Activated CD4-positive, alpha-beta T cell treated with anti-CD3 and anti-CD28 coated beads, Interleukin-2, amount 10 ng/mL, durations not matched to agents 24 days and 14 days (primary cell): Measurements from ENCODE around the gene TMED7. TPM values are rescaled to one million over a fixed set of nuclear protein-coding genes. Genes with fewer than 3 reads are reported as not detected.
A peak's percentile ranks its signal among the peaks of the same experiment; 100 is the strongest.

ENCODE experiments used
- DNase-seq: peaks from one replicate; pipeline ENCODE4 v3.0.0; 2022
- H3K27ac Mint-ChIP-seq: one replicate; pipeline ENCODE4 v1.8.0; 2022; ENCODE audit warnings: mild to moderate bottlenecking, mixed read lengths
- H3K27me3 Mint-ChIP-seq: one replicate; pipeline ENCODE4 v1.8.0; 2022; ENCODE audit warnings: mixed read lengths
- H3K36me3 Mint-ChIP-seq: one replicate; pipeline ENCODE4 v1.8.0; 2022; ENCODE audit warnings: low read depth, mild to moderate bottlenecking, mixed read lengths
- H3K4me1 Mint-ChIP-seq: one replicate; pipeline ENCODE4 v1.8.0; 2021; ENCODE audit warnings: mixed read lengths
- H3K4me3 Mint-ChIP-seq: one replicate; pipeline ENCODE4 v1.8.0; 2022; ENCODE audit warnings: mild to moderate bottlenecking, moderate library complexity, mixed read lengths
- H3K9me3 Mint-ChIP-seq: one replicate; pipeline ENCODE4 v1.8.0; 2021; ENCODE audit warnings: mixed read lengths
- intact Hi-C: fragments of 100-400 bp; cut with micrococcal nuclease; formaldehyde crosslinking; loops from one replicate; pipeline ENCODE4 v1.15.1; 2023
- total RNA-seq: library from RNA; stranded (reverse); gene quantifications from 2 replicates; pipeline ENCODE4 v1.2.3, GENCODE V29; 2022

TMED7 gene
- total RNA-seq, 1 donor from 2014 or later = 40.9 TPM

GRCh38 chr5:115616472-115616871 lies 9.4 kb downstream of the TMED7 start:
- DNase-seq = no peak
- H3K4me1 Mint-ChIP-seq = peaks cover 3% of the 10 kb centered on the region
- no peak overlapping the region for H3K4me3 Mint-ChIP-seq
- H3K27me3 Mint-ChIP-seq = no peaks in the 10 kb centered on the region
- peaks cover 57% of the 10 kb centered on the region for H3K36me3 Mint-ChIP-seq
- intact Hi-C loops = no loop called here
- H3K9me3 Mint-ChIP-seq = no peaks in the 10 kb centered on the region
- no peak overlapping the region for H3K27ac Mint-ChIP-seq

- intact Hi-C loops = no loop called here
- H3K4me3 Mint-ChIP-seq = no peak overlapping the region
- H3K36me3 Mint-ChIP-seq = peaks cover 38% of the 10 kb centered on the region
- H3K4me1 Mint-ChIP-seq = peaks cover 3% of the 10 kb centered on the region
- H3K9me3 Mint-ChIP-seq = no peaks in the 10 kb centered on the region
- no peak for DNase-seq
- no peak overlapping the region for H3K27ac Mint-ChIP-seq
- H3K27me3 Mint-ChIP-seq = no peaks in the 10 kb centered on the region
These were observed 14.0 kb downstream of the TMED7 start for GRCh38 chr5:115611873-115612272.

GRCh38 chr5:115607935-115608334 lies 17.9 kb downstream of the TMED7 start:
- no peak for DNase-seq
- Mint-ChIP-seq H3K4me3 (no peak overlapping the region), H3K9me3 (no peaks in the 10 kb centered on the region), H3K36me3 (peaks cover 31% of the 10 kb centered on the region), H3K4me1 (peaks cover 9% of the 10 kb centered on the region), H3K27me3 (no peaks in the 10 kb centered on the region), H3K27ac (no peak overlapping the region)
- intact Hi-C loops = loop anchor here (10.0 kb wide), 1 partner anchor 143 kb away; no protein-coding TSS in a partner anchor

DNA sequence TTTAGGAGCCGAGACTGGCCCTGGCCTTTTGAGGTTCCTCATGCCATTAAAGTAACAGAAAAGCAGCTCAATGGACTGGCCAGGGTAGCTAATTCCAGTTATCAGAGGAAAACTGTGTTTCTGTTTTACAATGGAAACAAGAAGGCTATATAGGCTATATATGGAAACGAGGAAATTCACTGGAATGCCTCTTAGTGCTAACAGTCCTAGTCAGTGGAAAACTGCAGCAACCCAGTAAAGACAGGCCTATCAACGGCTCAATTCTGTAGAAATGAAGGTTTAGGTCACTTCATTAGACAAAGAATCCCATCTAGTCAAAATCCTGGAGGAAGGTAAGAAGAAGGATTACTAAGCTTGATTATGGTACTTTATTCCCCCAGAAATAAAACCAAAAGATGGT lies 20.4 kb downstream of the TMED7 start:
- Mint-ChIP-seq H3K9me3 (no peaks in the 10 kb centered on the region), H3K4me3 (no peak overlapping the region), H3K27me3 (no peaks in the 10 kb centered on the region), H3K27ac (no peak overlapping the region), H3K36me3 (peaks cover 25% of the 10 kb centered on the region), H3K4me1 (peaks cover 18% of the 10 kb centered on the region)
- intact Hi-C loops = loop anchor here (10.0 kb wide), 1 partner anchor 141 kb away; no protein-coding TSS in a partner anchor
- no peak for DNase-seq

DNA sequence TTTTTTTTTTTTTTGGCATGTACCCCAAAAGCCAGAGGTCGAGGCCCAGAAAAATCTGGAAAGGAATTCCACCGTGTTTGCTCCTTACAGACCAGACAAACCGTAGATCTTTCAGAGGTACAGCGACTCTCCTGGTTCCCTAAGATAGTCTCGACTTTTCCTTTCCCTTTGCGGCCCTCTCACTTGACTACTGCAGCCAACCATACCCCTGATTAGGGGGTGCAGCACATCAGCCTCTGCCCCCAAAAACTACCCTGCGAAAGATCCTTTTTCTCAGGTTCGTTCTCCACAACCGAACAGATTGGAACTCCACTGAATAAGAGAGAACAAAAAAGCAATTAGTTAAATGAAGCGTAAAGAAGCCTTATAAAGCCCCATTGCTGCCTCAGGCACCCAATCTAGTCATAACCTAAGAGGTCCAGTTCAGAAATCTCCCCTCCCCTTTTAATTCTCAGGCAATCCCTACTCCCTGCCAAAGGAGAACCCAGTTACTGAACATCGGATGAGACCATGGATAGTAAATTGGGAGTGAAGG lies 23.2 kb downstream of the TMED7 start:
- no peaks in the 10 kb centered on the region for H3K9me3 Mint-ChIP-seq
- H3K27ac Mint-ChIP-seq = peak overlapping the region; percentile 62
- no peak for DNase-seq
- peak overlapping the region; percentile 47 for H3K4me3 Mint-ChIP-seq
- peaks cover 20% of the 10 kb centered on the region for H3K36me3 Mint-ChIP-seq
- intact Hi-C loops = loop anchor here (1.0 to 10.0 kb wide), 2 partner anchors 59 to 138 kb away; no protein-coding TSS in a partner anchor
- peaks cover 25% of the 10 kb centered on the region for H3K4me1 Mint-ChIP-seq
- H3K27me3 Mint-ChIP-seq = no peaks in the 10 kb centered on the region

- H3K4me1 Mint-ChIP-seq = peaks cover 25% of the 10 kb centered on the region
- DNase-seq = peak; percentile 90
- H3K27me3 Mint-ChIP-seq = no peaks in the 10 kb centered on the region
- no peaks in the 10 kb centered on the region for H3K9me3 Mint-ChIP-seq
- intact Hi-C loops = loop anchor here (1.0 to 10.0 kb wide), 4 partner anchors 24 to 239 kb away; partner anchors contain the start of genes AP3S1, ATG12 and TMED7
- peaks cover 20% of the 10 kb centered on the region for H3K36me3 Mint-ChIP-seq
- H3K4me3 Mint-ChIP-seq = peak within 1 kb of the TSS; percentile 47
- peak within 1 kb of the TSS; percentile 62 for H3K27ac Mint-ChIP-seq
These were observed 23.9 kb downstream of the TMED7 start, which contains the start of gene TICAM2 for GRCh38 chr5:115601701-115602590. TSS of gene TICAM2 (minus strand) at chr5:115602479. CDS start at chr5:115581256, 21,223 bp downstream.

GRCh38 chr5:115600766-115601165 lies 25.1 kb downstream of the TMED7 start:
- no peaks in the 10 kb centered on the region for H3K27me3 Mint-ChIP-seq
- peak overlapping the region; percentile 57 for H3K4me3 Mint-ChIP-seq
- no peaks in the 10 kb centered on the region for H3K9me3 Mint-ChIP-seq
- H3K27ac Mint-ChIP-seq = no peak overlapping the region
- peaks cover 23% of the 10 kb centered on the region for H3K4me1 Mint-ChIP-seq
- no peak for DNase-seq
- peaks cover 18% of the 10 kb centered on the region for H3K36me3 Mint-ChIP-seq
- intact Hi-C loops = loop anchor here (1.0 to 10.0 kb wide), 3 partner anchors 26 to 241 kb away; partner anchors contain the start of genes AP3S1, ATG12 and TMED7

DNA sequence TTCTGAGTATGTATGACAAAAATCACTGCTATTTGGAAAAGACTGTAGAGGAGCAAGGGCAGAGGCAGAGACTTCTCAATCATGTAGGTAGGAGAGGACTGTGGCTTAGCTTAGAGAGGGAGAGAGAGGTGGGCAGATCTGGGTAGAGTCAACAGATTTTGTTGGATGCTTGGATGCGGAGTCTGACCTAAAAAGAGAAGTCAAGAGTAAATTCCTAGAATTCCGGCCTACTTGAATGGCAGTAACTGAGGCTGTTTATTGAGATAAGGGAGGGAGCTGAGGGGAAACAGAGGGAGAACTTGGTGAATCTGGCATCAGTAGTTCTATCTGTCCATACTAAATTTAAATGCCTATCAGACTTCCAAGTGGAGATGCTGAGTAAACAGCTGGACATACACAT lies 25.9 kb downstream of the TMED7 start:
- Mint-ChIP-seq H3K36me3 (peaks cover 16% of the 10 kb centered on the region), H3K4me3 (no peak overlapping the region), H3K27ac (no peak overlapping the region), H3K9me3 (no peaks in the 10 kb centered on the region), H3K4me1 (peaks cover 23% of the 10 kb centered on the region), H3K27me3 (peaks cover 3% of the 10 kb centered on the region)
- intact Hi-C loops = loop anchor here (10.0 kb wide), 1 partner anchor 135 kb away; no protein-coding TSS in a partner anchor
- no peak for DNase-seq

DNA sequence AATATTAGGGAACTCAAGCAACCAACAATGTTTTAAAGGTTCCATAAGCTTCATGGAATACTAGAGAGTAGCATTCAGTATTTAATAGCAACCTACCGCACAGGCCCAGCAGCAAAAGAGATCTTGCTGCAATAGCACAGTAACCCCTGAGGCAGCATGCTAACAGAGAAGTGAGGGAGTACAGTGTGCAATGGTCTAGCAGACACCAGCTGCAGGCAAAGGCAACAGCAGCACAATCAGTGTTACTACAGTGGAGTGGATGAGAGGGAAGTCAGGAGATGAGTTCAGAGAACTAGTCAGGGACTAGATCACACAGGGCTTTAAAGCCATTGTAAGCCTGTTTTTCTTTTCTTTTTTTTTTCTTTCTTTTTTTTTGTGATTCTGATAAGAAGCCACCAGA lies 26.3 kb downstream of the TMED7 start:
- Mint-ChIP-seq H3K4me1 (peaks cover 23% of the 10 kb centered on the region), H3K27ac (no peak overlapping the region), H3K27me3 (peaks cover 3% of the 10 kb centered on the region), H3K4me3 (no peak overlapping the region), H3K9me3 (no peaks in the 10 kb centered on the region), H3K36me3 (peaks cover 12% of the 10 kb centered on the region)
- intact Hi-C loops = no loop called here
- DNase-seq = no peak

GRCh38 chr5:115594128-115595047 lies 31.4 kb downstream of the TMED7 start:
- Mint-ChIP-seq H3K9me3 (no peaks in the 10 kb centered on the region), H3K27me3 (peaks cover 10% of the 10 kb centered on the region), H3K27ac (no peak overlapping the region), H3K4me3 (no peak overlapping the region), H3K4me1 (peaks cover 1% of the 10 kb centered on the region), H3K36me3 (no peaks in the 10 kb centered on the region)
- no peak for DNase-seq
- intact Hi-C loops = no loop called here

GRCh38 chr5:115589043-115589442 lies 36.8 kb downstream of the TMED7 start:
- H3K4me3 Mint-ChIP-seq = no peak overlapping the region
- no peaks in the 10 kb centered on the region for H3K36me3 Mint-ChIP-seq

DNA sequence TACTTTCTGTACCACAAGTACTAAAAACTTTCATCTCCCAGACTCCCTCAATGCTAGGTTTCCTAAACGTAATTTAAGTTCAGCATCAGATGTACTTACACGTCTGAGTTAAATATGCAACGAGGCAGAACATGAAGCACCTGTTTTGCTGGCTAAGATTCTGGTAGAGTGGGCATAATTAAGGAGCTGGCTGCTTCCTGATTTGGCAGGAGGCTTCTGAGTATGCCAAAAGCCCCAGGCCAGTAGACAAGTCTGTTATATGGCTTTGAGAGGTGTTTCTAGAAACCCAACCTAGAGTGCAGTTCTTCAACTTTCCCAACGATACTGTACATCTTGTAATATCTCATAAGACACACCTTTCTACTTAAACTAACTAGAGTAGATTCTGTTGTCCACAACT lies 37.2 kb downstream of the TMED7 start:
- Mint-ChIP-seq H3K4me3 (no peak overlapping the region), H3K4me1 (no peaks in the 10 kb centered on the region), H3K36me3 (no peaks in the 10 kb centered on the region), H3K27ac (no peak overlapping the region), H3K27me3 (peaks cover 9% of the 10 kb centered on the region), H3K9me3 (no peaks in the 10 kb centered on the region)
- intact Hi-C loops = no loop called here
- no peak for DNase-seq

More at GRCh38 chr5:115589043-115589442, 36.8 kb downstream of the TMED7 start:
- Mint-ChIP-seq H3K9me3 (no peaks in the 10 kb centered on the region), H3K27me3 (peaks cover 9% of the 10 kb centered on the region), H3K27ac (no peak overlapping the region), H3K4me1 (no peaks in the 10 kb centered on the region)
- DNase-seq = no peak
- intact Hi-C loops = no loop called here

GRCh38 chr5:115586525-115587146 lies 39.2 kb downstream of the TMED7 start:
- intact Hi-C loops = loop anchor here (1.0 kb wide), 1 partner anchor 277 kb away; no protein-coding TSS in a partner anchor
- Mint-ChIP-seq H3K36me3 (no peaks in the 10 kb centered on the region), H3K27me3 (peaks cover 7% of the 10 kb centered on the region), H3K4me3 (no peak overlapping the region), H3K4me1 (no peaks in the 10 kb centered on the region), H3K27ac (no peak overlapping the region), H3K9me3 (no peaks in the 10 kb centered on the region)
- no peak for DNase-seq
